ENCODE data around the gene EXPH5. TPM values are rescaled to one million over a fixed set of nuclear protein-coding genes. Genes with fewer than 3 reads are reported as not detected.

The EXPH5 gene
- polyA plus RNA-seq, 1 donor (not counting 4 experiments of a cell fraction or from before 2014, with no cell fraction given): 11.7 TPM

GRCh38 chr11:108618529-108618928 is 25.0 kb upstream of the EXPH5 start:
- DNase-seq (ENCODE audit: low read depth, low spot score) (no peak), FAIRE-seq (no peak)
- Histone ChIP-seq H3K79me2 (ENCODE audit: control insufficient read depth, insufficient read depth, low read length) (no peaks in the 10 kb centered on the region), H3K9me3 (ENCODE audit: control insufficient read depth, low read depth, low read length) (no peaks in the 10 kb centered on the region), H3K9ac (ENCODE audit: control insufficient read depth, extremely low read depth, insufficient read depth, low read length) (no peak overlapping the region), H3K27me3 (ENCODE audit: control insufficient read depth, extremely low read depth, insufficient read depth, low read length) (no peaks in the 10 kb centered on the region), H2AFZ (ENCODE audit: control insufficient read depth, low read length) (no peak overlapping the region), H3K4me2 (ENCODE audit: control insufficient read depth, extremely low read depth, insufficient read depth, low read depth, low read length) (no peak overlapping the region), H3K4me1 (ENCODE audit: control insufficient read depth, extremely low read depth, insufficient read depth, low read length) (peaks cover 52% of the 10 kb centered on the region), H3K27ac (ENCODE audit: control insufficient read depth, insufficient read depth, low read length) (peak overlapping the region; percentile 99), H3K4me3 (ENCODE audit: control insufficient read depth in 2 of 3, extremely low read depth in 1 of 3, insufficient read depth in 2 of 3, low read depth in 1 of 3, low read length in 3 of 3) (no peak overlapping the region), H3K36me3 (ENCODE audit: control insufficient read depth in 2 of 2, extremely low read depth in 1 of 2, insufficient read depth in 2 of 2, low read length in 2 of 2) (no peaks in the 10 kb centered on the region), H3K9me1 (ENCODE audit: control insufficient read depth, extremely low read depth, insufficient read depth, low read length) (no peaks in the 10 kb centered on the region), H4K20me1 (ENCODE audit: control insufficient read depth, extremely low read depth, insufficient read depth, low read length) (no peaks in the 10 kb centered on the region)
- TF ChIP-seq CTCF (optimal IDR thresholded peaks at IDR 0.05 in 1 of 3, IDR thresholded peaks at IDR 0.05 in 1 of 3, conservative IDR thresholded peaks at IDR 0.05 in 1 of 3; ENCODE audit: extremely low read depth in 1 of 3, insufficient read depth in 2 of 3, low read length in 3 of 3): no peak
- dilution Hi-C loops (cut with MboI; ENCODE audit: extremely low pct_ligation_motif_present, low sequenced_read_pairs): no loop called here

GRCh38 chr11:108617055-108617454 is 23.5 kb upstream of the EXPH5 start:
- Histone ChIP-seq H3K79me2 (ENCODE audit: control insufficient read depth, insufficient read depth, low read length) (no peaks in the 10 kb centered on the region), H4K20me1 (ENCODE audit: control insufficient read depth, extremely low read depth, insufficient read depth, low read length) (no peaks in the 10 kb centered on the region), H3K4me1 (ENCODE audit: control insufficient read depth, extremely low read depth, insufficient read depth, low read length) (peaks cover 53% of the 10 kb centered on the region), H2AFZ (ENCODE audit: control insufficient read depth, low read length) (peak overlapping the region; percentile 84), H3K4me2 (ENCODE audit: control insufficient read depth, extremely low read depth, insufficient read depth, low read depth, low read length) (peak overlapping the region; percentile 26), H3K36me3 (ENCODE audit: control insufficient read depth in 2 of 2, extremely low read depth in 1 of 2, insufficient read depth in 2 of 2, low read length in 2 of 2) (no peaks in the 10 kb centered on the region), H3K9me1 (ENCODE audit: control insufficient read depth, extremely low read depth, insufficient read depth, low read length) (no peaks in the 10 kb centered on the region), H3K27ac (ENCODE audit: control insufficient read depth, insufficient read depth, low read length) (peak overlapping the region; percentile 99), H3K9ac (ENCODE audit: control insufficient read depth, extremely low read depth, insufficient read depth, low read length) (peak overlapping the region; percentile 78), H3K9me3 (ENCODE audit: control insufficient read depth, low read depth, low read length) (no peaks in the 10 kb centered on the region), H3K27me3 (ENCODE audit: control insufficient read depth, extremely low read depth, insufficient read depth, low read length) (no peaks in the 10 kb centered on the region), H3K4me3 (ENCODE audit: control insufficient read depth in 2 of 3, extremely low read depth in 1 of 3, insufficient read depth in 2 of 3, low read depth in 1 of 3, low read length in 3 of 3) (no peak overlapping the region)
- DNase-seq (ENCODE audit: low read depth, low spot score) (no peak), FAIRE-seq (no peak)
- TF ChIP-seq EZH2 (IDR thresholded peaks at IDR 0.05; ENCODE audit: low read length) (no peak), CTCF (optimal IDR thresholded peaks at IDR 0.05 in 1 of 3, IDR thresholded peaks at IDR 0.05 in 1 of 3, conservative IDR thresholded peaks at IDR 0.05 in 1 of 3; ENCODE audit: extremely low read depth in 1 of 3, insufficient read depth in 2 of 3, low read length in 3 of 3) (no peak)
- dilution Hi-C loops (cut with MboI; ENCODE audit: extremely low pct_ligation_motif_present, low sequenced_read_pairs): no loop called here

All from keratinocyte (primary cell).